ENCODE results near the gene BRSK2.

Gene BRSK2

DNA sequence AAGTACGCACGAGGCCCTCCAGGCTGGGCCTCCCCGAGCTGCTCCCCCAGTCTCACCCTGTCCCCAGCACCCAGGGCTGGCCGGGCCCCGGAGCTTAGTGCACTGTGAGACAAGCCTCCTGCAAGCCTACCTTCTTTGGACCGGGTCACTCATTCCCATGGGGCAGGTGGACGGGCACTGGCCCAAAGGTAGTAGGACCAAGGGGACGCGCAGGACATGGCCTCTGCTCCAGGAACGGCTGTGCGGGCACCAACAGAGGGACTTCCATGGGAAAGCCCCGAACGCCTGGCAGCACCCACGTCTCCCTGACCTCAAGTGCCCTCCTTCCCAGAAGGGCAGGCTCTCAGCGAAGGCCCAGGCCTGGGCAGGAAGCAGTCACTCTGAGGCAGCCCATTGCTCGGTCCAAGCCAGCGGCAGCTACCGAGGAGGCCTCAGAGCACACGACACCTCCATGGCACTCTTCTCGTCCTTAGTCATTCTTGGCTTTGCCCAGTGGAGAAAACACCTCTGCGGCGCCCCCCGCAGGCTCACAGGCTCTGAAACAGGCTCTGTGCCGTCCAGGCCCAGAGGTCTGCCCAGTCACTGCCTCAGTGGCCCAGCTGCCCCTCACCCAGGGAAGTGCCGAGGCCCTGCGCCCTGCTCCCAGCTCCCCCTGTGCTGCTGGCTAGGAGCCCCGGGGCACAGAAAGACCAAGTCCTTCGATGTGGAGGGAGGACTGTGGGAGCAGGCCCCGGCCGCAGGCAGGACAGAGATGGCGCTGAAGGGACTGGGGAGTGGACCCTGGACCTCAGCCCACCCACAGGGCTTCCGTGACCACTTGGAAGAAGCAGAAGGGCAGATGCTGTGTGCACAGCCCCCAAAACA lies 93.1 kb downstream of the BRSK2 start:
- no peak for DNase-seq (ENCODE audit: low read depth in 2 of 2)

DNA sequence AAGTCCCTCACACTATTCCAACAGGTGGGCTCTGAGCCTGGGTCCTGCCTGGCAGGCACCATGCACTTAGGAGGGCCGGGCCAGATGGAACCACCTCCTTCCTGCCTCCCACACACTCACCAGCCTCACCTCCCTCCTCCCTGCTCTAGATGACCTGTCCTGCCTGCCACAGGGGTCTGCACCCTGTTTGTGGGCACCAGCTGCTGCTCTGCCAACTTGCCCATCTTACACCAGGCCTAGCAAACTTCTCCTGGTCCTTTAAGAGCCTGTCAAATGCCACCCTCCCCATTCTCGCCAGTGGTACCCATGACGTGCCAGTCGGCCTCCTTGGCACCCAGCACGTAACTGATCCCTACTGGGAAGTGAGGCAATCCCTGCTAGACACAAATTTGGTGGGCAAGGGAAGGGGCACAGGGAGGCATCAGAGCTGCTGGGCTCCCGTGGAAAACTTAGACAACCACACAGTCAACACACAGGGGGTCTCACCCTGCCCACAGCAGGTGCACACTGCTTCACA lies 93.8 kb downstream of the BRSK2 start:
- no peak for DNase-seq (ENCODE audit: low read depth in 2 of 2)

DNA sequence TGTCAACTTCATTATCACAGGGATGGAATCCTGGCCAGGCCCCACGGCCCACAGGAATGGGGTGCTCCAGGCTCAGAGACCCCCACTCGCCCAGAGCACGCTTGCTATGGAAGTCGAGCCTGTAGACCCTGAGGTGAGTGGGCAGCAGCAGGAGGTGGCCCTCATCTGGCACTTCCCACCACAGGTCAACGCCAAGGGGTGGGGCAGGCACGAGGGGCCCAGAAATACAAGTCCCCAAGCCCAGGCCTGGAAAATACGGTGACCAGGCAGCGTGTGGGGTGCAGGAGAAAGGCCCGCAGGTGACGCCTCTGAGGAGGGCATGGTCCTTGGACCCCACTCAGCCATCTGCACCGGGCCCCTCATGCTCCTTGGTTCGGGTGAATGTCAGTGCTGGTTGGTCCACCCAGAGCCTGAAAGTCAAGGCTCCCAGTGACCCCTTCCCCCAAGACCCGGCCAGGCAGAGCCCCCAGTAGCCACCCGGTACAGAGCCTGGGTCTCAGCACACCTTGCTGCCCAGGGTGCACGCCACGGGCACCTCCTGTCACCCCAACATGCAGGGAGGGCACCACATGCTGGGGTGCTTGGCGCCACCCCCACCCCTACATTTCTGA lies 94.4 kb downstream of the BRSK2 start:
- no peak for DNase-seq (ENCODE audit: low read depth in 2 of 2)

DNA sequence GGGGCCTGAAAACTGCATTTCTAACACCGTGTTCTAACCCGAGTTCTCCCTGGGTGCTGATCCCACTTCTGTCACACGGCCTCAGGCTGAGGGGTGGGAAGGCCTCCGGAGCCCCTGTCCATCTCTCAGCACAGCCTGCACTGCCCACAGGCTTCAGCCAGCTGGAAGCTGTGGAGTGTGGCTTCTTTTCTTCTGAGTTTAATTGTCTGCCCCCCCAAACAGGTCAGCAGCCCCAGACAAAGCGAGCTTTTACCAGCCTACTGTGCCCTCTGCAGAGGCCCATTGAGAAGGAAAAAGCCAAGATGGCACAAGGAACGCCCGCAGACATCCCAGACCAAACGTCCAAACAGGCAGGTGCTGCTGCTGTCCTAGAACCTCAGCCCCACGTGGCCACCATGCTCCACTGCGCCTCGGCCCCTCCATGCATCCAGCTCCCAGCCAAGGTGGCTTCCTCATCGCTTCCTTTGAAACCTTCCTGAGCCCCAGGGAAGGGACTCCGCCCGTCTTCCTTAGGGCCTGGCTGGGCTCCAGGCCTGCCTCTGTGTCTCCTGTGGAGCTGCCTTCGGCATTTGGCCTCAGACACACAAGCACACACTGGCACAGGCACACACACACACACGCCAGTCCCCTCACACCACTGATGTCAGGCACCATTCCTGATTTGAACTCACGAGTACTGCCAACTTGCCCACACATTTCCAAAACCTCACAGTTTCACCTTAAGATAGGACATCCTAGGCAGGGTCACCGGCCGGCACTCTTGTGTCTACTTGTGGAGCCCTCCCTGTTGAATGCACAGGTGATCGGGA lies 95.2 kb downstream of the BRSK2 start:
- DNase-seq (ENCODE audit: low read depth in 2 of 2): no peak

DNA sequence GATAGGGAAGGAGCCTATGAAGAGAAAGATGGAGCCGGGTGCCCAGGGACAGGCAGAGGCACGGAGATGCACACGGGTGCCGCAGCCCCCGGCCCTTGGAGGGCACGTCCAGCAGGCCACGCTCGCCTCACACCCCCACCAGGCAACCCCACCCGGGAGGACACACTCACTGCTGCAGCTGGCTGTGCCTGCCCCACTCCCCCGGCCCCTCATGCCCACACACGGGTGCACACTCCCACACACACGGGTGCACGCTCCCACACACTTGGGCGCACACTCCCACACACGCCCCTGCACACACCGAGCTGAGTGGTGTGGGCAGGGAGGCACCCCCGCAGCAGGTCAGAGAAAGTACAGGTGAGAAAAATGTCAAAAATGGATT lies 95.8 kb downstream of the BRSK2 start:
- no peak for DNase-seq (ENCODE audit: low read depth in 2 of 2)

DNA sequence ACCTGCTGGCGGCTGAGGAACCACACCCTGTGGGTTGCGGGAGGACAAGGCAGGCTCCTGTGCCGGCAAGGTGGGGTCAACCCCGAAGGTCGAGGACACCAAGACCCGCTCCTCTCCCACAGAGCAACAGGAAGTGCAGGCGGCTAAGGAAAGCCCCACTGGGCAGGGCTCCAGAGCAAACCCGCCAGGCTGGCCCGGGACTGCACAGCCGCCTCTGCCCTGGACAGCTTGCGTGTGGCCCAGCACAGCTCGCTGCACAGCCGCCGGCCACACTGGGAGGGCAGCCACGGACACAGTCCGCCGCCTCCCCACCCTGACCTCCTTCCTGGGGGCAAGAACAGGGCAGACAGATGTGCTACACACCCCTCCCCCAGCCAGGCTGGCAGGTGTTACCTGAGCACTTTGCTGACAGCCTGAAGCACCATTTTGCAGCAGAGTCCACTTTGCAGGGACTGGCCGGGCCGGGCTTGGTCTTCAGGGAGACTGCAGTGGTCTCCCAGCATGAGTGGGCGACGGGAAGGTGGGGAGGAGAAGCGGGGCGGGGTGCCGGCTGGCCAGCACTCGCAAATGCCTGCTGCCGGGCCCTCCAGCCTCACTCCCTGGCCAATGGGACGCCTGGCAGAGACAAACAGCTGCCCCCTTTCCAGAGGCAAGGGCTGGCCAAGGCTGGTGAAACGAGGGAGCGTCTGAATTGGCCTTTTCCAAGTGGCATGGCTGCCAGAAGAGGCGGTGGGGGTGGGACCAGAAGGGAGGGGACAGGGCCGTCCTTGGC lies 96.5 kb downstream of the BRSK2 start, which contains the start of gene MOB2:
Gene MOB2, minus strand, starts transcription at position 726 of the 772 bp plus-strand sequence. Its CDS starts 223 bp downstream, at position 503.
- DNase-seq (ENCODE audit: low read depth in 2 of 2): no peak

DNA sequence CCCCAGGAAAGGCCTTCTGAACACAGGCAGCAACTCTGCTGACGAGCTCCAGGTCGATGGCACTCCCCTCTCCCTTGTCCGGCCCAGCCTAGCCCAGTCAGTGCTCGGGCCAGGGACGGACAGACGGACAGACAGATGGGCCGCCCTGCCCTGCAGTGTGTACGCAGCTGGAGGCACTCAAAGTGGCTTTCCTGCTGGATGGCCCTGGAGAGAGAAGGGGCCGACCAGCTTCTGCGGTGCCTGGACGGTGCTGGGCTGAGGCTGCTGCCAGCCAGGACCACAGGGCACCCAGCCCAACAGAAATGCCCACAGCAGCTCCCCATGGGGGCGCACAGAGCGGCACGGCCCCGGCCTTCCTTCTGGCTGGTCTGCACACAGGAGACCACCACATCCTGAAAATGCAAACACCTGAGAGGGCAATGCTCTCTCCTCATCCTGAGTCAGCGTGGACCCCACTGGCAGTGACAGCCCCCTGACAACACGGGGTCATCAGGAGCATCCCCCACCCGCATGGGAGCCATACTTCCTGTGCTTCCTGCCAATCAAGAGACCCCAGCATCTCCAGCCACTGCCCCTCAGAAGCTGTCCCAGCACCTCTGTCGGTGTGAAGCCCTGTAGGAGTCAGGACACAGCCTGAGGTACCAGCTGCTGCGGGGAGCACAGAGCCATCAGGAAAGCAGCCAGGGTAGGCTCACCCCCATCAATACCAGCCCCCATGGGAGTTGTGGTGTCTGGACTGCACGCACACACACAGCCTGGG lies 97.5 kb downstream of the BRSK2 start:
- DNase-seq (ENCODE audit: low read depth in 2 of 2): no peak

DNA sequence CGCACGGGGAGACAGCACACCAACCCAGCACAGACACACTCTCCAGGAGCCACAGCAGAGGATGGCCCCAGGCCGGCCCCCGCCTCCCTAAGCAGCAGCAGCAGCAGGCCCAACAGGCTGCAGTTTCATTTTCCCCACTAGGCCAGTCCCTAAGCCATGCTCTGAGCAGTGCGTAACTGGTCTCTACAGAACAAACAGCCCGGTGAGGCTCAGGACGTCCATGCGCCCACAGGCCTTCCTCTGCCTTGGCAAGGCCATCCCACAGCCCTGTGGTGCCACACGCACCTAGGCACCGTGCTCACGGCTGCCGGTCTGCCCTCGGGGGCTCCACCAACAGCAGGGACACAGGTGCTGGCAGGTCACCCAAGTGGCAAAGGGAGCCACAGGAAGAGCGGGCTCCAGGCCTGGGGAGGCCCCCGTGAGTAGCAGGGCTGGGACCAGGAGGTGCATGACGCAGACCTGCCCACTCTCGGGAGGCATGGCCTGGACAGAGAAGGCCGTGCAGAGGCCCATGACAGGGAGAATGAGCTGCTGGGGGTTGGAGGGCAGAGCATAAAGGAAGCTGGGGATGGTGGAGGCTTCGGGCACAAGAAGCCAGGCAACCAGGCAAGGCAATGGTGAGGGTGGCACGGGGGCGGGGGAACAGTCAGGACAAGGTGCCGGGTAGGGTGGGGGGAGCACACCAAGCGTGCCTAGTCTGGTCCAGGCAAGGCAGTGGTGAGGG lies 98.3 kb downstream of the BRSK2 start:
- DNase-seq (ENCODE audit: low read depth in 2 of 2): no peak

DNA sequence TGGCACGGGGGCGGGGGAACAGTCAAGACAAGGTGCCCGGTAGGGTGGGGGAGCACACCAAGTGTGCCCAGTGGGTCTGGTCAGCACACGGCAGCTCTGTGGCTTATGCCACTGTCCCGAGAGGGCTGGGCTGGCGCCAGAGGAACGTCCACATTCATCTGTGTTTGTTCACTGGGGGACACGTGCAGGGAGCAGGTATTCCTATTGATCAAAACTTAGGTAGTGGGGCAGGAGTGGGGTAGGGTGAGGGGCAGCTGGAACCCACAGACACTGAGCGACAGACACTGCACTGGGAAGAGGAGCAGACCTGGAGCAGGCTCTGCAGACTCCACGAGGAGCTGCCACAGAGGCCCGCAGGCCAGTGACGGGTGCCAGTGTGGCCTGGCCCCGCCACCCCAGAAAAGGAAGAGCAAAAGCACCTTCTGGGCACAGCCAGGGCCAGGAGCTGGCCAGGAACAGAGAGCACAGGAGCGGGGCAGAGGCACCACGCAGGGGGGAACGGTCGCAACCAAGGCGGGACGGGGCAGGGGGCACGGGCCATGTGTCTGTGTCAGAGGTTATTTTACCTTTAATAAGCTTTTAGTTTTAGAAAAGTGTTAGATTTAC lies 98.9 kb downstream of the BRSK2 start:
- DNase-seq (ENCODE audit: low read depth in 2 of 2): no peak

DNA sequence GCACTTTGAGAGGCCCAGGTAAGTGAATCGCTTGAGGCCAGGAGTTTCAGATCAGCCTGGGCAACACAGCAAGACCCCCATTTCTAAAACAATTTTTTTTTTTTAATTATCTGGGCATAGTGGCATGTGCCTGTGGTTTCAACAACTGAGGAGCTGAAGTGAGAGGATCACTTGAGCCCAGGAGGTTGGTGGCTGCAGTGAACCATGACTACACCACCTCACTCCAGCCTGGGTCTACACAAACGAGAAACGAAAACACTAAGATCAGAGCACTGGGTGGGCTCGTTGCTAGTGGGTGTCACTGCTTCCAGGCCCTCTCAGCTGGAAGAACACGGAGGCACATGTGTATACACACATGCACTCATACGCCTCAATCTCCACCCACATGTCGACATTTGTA lies 100.9 kb downstream of the BRSK2 start:
- DNase-seq (ENCODE audit: low read depth in 2 of 2): no peak

DNA sequence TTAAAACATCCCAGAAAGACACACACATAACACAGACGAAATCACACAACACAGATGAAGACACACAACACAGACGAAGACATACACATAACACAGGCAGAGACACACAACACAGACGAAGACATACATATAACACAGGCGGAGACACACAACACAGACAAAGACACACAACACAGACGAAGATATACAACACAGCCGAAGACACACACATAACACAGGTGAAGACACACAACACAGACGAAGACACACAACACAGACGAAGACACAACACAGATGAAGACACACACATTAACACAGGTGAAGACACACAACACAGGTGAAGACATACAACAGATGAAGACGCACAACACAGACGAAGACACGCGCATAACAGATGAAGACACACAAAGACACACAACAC lies 101.6 kb downstream of the BRSK2 start:
- no peak for DNase-seq (ENCODE audit: low read depth in 2 of 2)

DNA sequence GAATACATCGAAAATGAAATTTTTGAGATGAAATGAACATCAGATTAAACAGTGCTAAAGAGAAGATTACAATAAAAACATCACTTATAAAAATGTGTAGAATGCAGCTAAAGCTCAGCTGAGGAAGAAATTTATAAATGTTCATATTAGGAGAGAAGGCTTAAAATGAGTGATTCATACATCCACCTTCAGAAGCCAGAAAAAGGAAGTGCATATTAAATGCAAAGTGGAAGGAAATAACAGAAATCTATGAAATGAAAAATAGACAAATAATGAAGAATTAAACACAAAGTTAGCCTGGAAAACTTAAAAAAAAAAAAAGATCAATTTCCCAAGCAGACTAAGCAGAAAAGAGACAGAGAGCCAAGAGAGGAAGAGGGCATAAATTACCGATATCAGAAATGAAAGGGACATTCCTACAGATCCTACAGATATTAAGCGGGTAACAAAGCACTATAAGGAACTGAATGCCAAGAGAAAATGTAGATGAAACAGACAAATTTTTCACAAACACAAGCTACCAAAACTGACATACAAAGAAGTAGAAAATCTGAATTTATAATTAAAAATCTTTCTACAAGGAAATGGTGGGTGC lies 104.0 kb downstream of the BRSK2 start:
- no peak for DNase-seq (ENCODE audit: low read depth in 2 of 2)

DNA sequence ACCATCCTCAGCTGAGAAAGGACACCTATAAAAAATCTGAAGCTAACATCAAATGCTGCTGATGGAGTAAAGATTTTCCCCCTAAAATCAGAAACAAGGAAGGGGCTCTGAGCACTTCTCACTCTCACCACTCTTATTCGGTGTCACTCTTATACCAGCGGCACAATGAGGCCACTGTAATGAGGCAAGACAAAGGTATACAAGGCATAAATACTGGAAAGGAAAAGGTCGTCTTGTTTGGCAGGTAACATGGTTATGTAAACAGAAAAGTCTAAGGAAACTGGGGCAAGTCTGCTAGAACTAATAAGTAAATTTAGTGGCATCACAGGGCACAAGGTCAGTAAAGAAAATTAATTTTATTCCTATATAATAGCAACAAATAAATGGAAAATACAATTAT lies 104.9 kb downstream of the BRSK2 start:
- DNase-seq (ENCODE audit: low read depth in 2 of 2): no peak

DNA sequence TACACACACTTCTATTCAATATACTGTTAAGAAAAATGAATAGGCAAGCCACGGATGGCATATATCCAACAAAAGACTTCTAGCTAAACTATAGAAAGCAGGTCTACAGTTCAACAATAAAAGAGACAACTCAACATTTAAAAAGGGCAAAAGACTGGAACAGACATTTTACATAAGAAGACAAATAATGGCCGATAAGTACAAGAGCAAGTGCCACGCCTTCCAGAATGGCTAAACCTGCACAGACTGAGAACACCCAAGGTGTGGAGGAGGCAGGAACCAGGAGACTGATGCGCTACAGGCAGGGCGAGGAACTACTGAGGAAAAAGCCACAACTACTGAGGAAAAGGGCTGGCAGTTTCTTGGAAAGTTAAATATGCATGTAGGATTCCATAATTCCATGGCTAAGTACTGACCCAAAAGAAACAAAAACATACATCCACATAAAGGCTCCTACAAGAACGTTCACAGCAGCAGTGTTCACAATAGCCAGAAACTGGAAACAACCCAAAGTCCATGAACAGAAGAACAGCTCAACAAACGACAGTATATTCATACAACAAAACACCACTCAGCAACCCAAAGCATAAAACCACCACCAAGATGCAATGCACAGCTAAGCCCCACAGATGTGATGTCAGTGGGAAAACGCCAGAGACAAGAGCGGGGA lies 106.5 kb downstream of the BRSK2 start:
- DNase-seq (ENCODE audit: low read depth in 2 of 2): no peak

DNA sequence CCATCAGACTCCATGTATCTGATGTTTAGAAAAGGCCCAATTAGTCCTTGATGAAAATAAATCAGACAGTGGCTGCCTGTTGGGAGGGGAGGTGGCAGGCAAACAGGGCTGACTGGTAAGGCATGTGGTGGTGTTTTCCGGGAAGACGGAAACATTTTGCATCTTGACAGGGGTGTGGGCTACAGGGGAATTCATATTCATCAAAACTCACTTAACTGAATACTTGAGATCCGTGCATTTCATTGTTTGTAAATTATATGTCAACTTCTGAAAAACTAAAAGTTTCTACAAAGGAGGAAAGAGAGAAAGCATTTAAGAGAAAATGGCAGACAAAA lies 107.0 kb downstream of the BRSK2 start:
- no peak for DNase-seq (ENCODE audit: low read depth in 2 of 2)

DNA sequence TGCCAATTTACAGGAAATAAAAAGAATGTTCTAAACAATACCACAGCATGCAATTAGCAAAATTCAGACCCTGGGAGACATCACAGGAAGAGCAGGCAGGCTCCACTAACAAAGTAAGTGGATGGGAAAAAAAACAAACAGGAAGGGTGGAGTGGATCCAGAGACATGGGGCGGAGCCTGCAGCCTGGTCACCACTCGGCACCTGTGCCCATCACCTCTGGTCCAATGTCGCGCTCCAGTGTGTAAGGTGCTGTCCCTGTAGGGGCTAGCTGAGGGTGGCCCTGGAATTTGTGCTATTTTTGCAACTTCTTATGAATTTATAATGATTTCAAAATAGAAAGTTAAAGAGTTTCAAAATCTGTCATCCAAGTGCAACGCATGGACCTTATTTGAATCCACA lies 107.9 kb downstream of the BRSK2 start:
- DNase-seq (ENCODE audit: low read depth in 2 of 2): no peak

DNA sequence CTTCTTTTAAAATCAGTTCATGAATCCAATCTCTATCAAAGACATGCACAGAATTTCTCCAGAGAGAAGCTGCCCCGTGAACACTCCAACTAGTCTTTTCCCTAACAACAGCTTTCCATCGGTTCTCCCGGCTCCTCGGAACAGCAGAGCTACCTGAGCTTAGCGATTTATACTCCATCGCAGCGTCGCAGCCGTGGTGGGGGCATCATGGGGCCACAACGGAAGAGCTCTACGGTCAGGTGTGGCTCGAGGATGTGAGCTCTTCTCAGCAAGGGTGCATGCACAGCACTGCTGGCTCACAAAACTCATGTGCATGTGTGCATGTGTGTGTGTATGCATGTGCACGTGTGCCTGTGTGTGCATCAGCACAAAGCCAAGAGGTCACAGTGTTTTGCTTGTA lies 108.5 kb downstream of the BRSK2 start:
- DNase-seq (ENCODE audit: low read depth in 2 of 2): no peak

DNA sequence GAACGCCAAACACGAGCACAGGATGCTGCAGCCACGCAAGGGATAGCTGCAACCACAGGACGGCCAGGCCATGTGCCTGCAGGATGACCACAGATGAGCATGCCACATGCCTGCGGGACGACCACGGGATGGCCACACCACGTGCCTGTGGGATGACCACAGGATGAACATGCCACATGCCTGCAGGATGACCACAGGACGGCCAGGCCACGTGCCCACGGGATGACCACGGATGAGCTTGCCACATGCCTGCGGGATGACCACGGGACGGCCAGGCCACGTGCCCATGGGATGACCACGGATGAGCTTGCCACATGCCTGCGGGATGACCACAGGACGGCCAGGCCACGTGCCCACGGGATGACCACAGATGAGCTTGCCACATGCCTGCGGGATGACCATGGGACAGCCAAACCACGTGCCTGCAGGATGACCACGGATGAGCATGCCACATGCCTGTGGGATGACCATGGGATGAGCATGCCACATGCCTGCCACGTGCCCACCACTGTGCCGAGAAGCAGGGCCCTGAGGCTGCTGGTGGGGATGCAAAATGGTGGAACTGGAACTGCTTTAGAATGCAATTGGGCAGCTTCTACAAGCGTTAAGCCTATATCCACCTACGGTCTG lies 109.6 kb downstream of the BRSK2 start:
- DNase-seq (ENCODE audit: low read depth in 2 of 2): no peak

All from activated CD4-positive, alpha-beta T cell treated with anti-CD3 and anti-CD28 coated beads for 24 hours (primary cell).